ENCODE measurements around the gene FBXW2. TPM values are rescaled to one million over a fixed set of nuclear protein-coding genes. Genes with fewer than 3 reads are reported as not detected.

FBXW2 gene
- polyA plus RNA-seq, 4 donors, result 40.0 to 48.6 (median 46.6) TPM

DNA sequence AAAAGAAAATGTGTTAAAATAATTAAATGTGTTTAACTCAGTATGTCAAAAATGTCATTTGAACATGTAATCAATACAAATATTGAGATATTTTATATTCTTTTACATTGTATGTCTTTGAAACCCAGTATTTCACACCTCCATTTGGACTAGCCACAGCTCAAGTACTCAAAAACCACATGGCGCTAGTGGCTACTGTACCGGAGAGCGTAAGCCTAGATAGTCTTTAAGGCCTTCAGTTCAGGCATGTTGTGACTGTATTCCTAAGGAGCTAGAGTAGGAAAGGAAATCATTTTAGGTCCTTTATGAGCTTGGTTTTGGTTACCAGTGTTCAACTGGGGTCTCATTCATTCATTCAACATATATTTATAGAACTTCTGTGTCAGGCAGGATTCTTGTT lies 12.8 kb downstream of the FBXW2 start:
- DNase-seq (ENCODE audit: low read depth in 4 of 4, low spot score in 3 of 4), result no peak

DNA sequence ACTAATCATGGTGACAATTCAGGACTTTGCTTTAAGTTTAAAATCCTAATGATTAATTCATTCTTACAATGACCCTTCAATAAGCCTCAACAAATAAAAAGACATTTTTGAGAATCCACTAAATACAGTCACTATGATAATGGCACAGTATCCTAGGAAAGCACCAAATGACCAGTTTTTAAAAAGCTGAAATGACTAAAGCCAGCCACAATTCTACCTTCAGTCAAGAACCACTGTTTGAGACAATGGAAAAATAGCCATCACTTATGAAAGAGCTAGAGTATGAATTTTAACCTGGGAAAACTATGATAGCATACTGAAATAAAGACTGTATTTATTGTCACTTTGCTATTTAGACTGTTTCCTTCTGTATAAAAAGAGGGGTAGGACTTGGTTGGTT lies 14.0 kb downstream of the FBXW2 start:
- DNase-seq (ENCODE audit: low read depth in 4 of 4, low spot score in 3 of 4), result no peak

DNA sequence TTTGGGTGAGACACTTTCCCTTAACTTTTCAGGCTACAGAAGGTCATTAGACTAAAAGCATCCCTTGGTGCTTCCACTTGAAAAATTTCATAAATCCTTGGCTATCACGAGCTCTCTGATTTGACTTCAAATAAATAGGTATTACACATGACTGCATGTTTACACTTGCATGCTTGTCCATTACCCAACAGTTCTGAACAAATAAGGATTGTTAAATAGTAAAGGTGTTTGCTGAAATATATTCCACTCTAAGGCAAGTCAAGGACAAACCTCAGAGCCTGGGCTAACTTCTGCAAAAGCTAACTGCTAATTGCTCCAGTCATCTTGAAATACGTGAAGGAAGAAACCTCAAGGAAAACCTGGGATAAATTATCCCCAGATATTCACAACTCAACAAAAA lies 14.5 kb downstream of the FBXW2 start:
- no peak for DNase-seq (ENCODE audit: low read depth in 4 of 4, low spot score in 3 of 4)

DNA sequence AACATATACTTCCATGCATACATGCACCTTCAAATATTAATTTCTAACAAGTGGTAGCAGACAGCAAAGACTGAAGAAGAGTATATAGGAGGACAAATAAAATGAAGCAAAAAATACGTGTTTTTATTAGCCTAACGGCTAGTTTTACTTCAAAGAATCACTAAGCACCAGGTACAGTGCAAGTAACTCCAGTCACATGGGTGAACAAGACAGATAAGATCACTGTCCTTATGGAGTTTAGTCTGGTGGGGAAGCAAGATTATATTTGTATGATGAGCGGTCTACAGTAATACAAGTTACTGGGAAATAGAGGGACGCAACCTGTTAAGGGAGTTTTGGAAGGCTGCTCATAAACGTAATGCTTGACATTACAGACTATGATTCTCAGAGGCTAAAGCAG lies 16.0 kb downstream of the FBXW2 start:
- DNase-seq (ENCODE audit: low read depth in 4 of 4, low spot score in 3 of 4), result no peak

DNA sequence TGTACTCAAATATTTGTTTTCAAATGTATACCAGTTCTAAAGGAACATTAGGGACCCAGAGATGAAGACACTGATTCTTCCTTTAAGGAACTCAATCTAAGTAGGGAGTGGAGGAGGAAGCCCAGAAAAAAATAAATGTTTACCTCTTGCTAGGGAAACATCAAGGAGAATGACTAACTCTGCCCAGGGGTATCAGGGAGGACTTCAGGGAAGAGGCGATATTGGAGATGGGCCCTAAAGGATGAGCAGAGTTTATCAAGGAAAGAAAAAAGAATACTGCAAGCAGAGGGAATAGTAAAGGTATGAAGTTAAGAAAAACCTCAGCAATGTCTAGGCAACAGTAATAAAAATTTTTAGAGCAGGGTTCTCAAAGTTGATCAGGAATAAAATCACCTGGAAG lies 16.4 kb downstream of the FBXW2 start:
- DNase-seq (ENCODE audit: low read depth in 4 of 4, low spot score in 3 of 4), result no peak

DNA sequence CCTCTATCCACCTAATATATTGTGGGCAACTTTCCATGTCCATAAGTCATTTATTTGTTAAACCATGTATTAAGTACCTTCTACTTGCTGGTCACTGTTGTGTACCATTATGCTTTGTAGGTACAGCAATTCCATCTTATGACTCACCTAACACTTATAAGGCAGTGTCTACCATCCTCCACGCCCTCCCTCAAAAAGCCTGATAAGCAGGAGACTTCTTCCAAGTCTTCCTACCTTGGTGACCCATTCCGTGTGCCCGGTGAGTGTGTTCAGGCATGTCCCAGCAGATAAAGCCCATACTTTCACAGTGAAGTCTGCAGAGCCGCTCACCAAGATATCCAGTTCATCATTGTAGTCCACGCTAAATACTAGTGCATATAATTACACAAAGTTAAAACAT lies 17.4 kb downstream of the FBXW2 start:
- DNase-seq (ENCODE audit: low read depth in 4 of 4, low spot score in 3 of 4), result no peak

DNA sequence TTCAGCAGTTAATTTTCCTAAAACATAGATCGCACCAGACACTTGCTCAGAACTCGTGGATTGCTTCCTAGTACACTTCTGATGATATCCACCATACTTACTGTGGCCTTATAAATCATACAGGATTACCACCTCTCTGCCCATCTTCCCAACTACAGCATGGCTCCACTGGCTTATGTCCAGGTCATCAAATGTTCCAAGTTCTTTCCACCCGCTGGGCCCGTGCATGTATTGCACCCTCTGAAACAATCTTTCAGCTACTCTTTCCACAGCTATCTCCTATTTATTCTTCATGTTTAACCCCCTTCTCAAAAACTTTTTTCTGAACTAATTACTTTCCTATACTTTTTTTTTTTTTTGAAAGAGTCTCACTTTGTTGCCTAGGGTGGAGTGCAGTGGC lies 18.5 kb downstream of the FBXW2 start:
- DNase-seq (ENCODE audit: low read depth in 4 of 4, low spot score in 3 of 4), result no peak

DNA sequence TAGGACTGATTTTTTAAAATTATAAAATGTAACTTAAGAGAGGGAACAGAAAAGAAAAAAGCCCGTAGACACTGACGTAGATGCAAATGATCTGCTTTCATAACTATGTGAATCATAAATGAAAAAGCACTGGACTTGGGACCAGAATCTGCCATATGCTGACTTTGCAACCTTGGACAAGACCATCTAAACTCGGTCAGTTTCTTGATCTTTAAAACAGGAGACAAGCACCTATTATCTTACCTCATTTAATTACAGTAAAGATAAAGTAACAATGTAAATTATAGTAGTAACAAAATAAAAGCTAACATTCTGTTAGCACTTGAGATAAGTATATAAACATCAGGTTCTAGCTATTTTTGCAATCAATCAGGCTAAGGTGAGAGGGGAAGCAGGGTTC lies 20.0 kb downstream of the FBXW2 start:
- DNase-seq (ENCODE audit: low read depth in 4 of 4, low spot score in 3 of 4), result no peak

DNA sequence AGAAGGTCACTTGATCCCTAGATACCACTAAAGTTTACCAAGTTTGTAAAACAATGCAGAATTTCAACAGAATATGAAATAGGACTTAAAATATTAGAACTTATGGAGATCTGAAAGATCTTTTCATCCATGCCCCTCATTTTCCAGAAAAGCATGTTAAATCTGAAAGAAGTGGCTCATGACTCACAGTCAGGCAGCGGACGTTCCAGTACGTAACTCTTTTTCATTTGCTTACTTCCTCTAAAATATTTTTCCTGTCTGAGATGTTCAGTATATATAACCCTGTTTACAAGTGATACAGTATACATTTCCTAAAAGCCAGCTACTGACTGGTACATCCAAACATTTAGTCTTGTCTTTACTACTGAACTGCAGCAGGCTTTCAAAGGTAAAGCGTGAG lies 22.3 kb downstream of the FBXW2 start:
- DNase-seq (ENCODE audit: low read depth in 4 of 4, low spot score in 3 of 4), result no peak

DNA sequence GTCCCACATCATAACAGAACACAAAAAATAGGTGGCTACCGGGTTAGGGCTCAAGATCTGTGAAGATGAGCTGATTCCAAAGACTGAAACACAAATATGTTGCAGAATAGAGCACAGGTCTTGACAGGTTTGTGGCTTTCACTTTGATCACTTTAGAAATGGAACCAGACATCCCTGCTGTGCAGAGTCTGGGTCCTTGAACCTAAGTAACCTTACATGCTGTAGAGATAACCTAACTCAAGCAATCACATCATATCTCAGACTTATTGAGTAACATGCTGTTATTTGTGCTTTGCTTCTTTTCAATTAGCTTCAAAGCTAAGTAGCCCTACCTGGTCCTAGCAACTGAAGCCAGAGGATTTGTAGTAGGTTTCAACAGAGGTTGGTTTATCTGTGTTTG lies 24.3 kb downstream of the FBXW2 start:
- no peak for DNase-seq (ENCODE audit: low read depth in 4 of 4, low spot score in 3 of 4)

DNA sequence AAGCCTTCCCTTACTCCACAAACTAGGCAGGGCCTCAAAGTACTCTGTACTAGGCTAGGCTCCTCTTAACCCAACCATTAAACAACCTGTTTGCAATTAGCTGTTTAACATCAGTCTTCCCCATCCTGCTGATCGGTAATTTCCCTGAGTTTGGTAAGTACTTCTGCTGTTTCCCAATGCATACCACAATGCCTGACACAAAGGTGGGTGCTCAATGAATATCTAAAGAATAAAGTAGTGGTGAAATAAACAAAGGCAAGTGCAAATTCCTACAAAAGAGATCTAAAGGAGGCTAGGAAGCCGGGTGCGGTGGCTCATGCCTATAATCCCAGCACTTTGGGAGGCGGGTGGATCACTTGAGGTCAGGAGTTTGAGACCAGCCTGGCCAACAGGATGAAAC lies 25.0 kb downstream of the FBXW2 start:
- no peak for DNase-seq (ENCODE audit: low read depth in 4 of 4, low spot score in 3 of 4)

DNA sequence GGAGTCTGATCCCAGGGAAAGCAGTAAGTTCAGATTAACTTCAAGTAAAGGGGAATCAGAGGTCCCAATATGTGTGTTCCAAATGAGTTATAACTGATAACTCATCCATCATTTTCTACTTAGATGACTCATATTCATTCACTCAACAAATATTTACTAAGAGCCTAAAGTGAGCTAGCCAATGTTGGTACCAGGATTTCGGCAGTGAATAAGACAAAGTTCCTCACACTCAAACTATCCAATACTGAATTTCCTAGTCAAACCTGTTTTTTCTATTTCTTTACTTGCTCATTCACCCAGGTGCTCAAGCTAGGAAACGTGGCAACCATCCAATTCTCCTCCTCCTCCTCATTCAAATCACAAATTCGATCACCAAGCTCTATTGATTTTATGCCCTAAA lies 25.8 kb downstream of the FBXW2 start:
- DNase-seq (ENCODE audit: low read depth in 4 of 4, low spot score in 3 of 4), result no peak

DNA sequence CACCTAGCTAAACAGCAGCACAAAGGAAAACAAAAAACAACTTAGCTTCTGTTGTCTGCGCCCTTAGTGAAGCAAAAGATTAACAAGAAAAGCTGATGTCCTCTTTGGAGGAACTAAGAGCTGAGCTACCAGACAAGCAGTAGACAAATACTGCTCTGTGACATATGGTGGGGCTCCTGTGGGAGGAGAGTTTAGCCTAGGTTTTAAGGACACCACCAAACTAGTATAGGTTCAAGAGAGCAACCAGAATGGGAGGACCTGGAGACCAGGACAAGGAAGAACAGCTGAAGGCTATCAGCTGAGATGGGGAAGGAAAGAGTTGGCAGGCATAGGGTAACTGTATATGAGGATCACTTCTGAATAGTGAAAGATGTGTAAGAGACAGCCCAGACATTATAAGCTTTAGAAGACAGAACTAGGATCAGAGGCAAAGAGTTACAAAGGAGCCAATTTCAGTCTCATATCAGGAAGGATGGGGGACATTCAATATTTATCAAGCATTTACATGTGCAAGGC lies 27.2 kb downstream of the FBXW2 start:
- no peak for DNase-seq (ENCODE audit: low read depth in 4 of 4, low spot score in 3 of 4)

DNA sequence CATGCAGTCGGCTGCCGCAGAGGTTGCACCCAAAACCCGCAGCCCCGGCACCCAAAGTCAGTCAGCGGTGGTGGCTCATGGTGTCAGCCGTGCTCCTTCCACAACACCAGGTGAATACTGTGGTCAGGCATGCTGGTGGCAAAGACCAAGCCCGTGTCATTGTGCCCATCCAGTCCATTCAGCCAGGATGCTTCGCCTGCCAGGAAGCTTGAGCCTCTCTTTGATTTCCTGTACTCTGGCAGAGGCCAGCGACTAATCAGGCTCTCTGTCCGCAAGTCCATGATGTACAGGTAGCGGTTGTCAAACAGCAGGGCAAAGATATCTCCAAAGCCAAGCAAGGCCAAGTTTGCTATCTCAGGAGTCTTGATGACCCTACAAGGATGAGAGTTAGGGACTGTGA lies 28.7 kb downstream of the FBXW2 start:
- DNase-seq (ENCODE audit: low read depth in 4 of 4, low spot score in 3 of 4), result no peak

DNA sequence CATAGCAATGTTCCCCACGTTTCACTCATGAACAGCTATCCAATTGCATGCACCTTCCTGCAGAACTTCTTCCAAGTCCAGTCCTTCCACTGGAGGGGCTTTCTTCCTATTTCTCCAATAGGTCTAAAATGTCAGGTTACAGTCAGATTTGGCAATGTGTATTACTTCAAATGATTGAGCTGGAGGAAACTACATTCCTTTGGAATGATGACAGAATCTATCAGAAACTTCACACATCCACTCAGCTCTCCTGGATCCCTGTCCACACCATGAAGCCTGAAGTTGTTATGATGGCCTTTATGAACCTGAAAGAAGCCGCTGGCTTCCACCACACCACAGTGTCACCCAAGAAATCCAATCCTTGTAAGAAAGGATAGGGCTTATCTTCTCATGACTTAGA lies 32.2 kb downstream of the FBXW2 start:
- no peak for DNase-seq (ENCODE audit: low read depth in 4 of 4, low spot score in 3 of 4)

DNA sequence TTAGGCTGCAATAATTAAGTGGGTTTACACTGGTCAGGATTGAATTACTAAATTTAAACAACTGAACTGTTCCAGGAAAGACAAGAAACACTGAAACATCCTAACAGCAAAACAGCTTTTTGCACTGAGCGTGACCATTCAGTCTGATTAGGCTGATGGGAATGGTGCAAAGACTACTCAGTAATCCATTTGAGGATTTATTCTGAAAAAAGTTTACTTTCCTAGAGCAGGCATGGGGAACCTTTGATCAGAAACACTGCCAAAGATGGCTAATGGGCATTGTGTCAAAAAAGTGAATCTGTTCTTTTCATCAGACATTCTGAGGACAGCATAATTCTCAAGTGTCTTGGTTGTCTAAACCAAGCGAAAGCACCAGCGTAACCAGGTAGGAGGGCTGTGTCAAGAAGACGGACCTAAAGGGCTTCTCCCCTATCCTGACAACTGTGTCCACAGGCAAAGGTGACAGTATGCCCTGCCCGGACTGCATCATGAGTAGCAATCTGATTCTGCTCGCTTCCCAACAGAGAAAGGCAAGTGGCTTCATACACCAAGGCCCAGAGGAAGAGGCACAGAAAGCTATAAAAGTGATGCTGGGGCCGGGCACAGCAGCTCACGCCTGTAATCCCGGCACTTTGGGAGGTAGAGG lies 33.3 kb downstream of the FBXW2 start:
- DNase-seq (ENCODE audit: low read depth in 4 of 4, low spot score in 3 of 4), result no peak

DNA sequence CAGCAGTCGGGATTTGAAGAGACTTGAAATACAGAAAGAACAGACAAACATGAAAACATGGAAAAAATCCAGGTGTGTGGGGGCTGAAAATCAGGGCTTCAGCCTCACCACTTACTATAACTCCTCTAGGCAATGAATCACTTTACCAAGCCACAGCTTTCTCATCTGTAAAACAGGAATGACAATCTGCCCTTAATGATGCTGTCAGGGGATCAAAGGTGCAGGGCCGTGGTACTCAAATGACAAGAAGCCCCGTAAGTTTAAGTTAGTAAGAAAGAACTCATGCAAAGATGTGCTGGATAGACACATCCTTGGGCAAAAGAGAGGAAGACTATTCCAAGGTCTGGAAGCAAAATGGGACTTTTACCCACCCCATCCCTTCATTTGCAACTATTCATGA lies 34.7 kb downstream of the FBXW2 start:
- no peak for DNase-seq (ENCODE audit: low read depth in 4 of 4, low spot score in 3 of 4)

DNA sequence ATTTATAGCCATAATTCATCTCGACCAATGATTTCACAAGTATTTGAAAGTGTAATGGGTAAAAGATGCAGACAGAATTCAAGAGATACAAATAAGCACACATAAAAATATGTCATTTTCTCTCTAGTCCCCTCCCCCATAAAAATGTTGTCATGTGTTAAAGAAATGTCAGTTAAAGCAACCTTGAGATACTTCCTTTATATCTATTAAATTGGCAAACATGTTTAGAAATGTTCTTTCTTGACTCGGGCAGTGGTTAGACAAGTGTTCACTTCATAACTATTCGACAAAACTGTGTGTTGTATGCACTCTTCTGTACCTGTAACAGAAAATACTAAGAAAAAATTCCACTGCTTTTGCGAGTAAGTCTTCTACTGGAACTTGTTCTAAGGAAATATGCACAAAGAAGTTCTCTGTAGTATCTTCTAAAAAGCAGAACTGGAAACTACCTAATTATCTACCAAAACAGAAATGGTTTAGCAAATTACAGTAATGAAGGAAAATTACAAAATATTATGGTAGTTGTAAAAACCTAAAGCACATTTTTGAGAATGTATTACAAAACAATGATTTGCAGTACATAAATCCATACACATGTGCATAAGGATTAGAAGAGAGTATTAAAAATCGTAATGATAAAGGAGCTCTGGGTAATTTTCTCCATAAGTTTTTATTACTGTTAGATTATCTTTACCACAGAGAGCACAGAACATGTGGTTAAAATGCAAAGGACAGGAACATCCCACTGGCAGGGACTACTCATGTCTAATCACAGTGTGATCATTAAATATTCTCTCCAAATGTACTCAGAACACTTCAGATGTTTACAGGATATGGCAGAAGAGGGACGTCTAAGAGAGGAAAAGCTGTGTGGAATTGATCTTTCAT lies 35.9 kb downstream of the FBXW2 start:
- no peak for DNase-seq (ENCODE audit: low read depth in 4 of 4, low spot score in 3 of 4)

DNA sequence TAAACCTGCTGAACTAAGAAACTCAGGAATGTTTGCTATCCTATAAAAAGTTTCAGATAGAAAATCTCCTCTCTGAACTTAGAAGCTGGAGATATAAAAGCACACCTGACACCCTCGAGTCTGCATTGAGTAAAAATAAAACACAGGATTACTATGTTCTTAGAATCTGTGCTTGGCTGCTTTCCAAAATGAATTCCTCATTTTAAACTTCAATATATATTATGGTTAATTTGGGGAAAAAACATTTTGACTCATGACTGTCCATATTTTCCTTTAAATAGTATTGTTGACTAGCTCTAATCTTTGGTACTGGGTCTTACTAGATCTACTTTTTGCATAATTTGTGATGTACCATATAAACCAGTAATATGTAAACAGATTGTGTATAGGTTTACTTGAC lies 36.7 kb downstream of the FBXW2 start:
- no peak for DNase-seq (ENCODE audit: low read depth in 4 of 4, low spot score in 3 of 4)

DNA sequence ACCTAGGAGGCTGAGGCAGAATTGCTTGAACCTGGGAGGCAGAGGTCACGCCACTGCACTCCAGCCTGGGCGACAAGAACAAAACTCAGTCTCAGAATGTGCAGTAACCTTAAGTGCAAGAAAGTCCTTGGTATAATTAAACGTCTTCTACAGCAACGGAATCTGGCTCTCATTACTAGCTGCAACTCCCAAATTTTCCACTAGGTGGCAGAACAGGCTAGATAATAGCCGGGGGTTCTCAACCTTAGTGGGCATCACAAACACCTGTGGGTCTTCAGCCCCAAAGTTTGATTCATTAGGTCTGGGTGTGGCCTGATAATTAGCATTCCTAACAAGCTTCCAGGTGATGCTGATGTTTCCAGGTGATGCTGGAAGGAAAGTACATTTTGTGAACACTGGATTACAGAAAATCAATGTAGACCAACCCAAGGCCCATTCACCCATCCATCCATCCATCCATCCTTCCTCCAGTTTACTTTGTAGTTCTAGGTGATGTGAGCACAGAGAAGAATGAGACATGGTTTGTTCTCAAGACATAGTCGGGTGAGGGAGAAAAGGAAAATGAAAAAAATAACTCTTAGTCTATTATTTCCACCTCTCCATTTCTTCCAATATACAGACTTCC lies 37.3 kb downstream of the FBXW2 start:
- peak; percentile 28 to 59 (median 46) for DNase-seq (ENCODE audit: low read depth in 4 of 4, low spot score in 3 of 4)

DNA sequence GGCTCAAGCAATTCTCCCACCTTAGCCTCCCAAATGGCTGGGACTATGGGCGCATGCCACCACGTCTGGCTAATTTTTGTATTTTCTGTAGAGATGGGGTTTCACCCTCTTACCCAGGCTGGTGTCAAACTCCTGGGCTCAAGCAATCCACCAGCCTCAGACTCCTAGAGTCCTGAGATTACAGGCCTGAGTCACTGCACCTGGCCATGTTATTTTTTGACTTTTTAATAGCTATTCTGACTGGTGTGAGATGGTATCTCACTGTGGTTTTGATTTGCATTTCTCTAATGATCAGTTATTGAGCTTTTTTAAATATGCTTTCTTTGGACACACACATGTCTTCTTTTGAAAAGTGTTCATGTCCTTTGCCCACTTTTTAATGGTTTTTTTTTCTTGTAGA lies 38.2 kb downstream of the FBXW2 start:
- no peak for DNase-seq (ENCODE audit: low read depth in 4 of 4, low spot score in 3 of 4)

DNA sequence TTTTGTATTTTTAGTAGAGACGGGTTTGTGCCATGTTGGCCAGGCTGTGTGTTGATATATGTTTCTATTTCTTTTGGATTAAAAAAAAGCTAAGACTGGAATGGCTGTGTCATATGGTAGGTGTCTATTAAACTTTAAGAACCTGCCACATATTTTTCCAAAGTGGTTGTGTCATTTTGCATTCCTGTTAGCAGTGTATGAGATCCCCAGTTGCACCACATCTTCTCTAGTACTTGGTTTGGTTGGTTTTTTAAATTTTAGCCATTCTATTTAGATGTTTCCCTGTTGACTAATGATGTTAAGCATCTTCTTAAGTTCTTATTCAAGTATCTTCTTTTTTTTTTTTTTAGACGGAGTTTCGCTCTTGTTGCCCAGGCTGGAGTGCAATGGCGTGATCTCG lies 42.8 kb downstream of the FBXW2 start:
- no peak for DNase-seq (ENCODE audit: low read depth in 4 of 4, low spot score in 3 of 4)

Measured in right renal pelvis (tissue), 4 donors.